OCI-M2 (cell line): Measurements from ENCODE around the gene NOC4L.
"Not testable (repeated sequence)": the region's sequence is repeated elsewhere in the genome, so short reads cannot be mapped to it uniquely, and the experiment has no call there.

ENCODE experiments used
- DNase-seq: peaks from one replicate; lab custom pipeline; 2025; ENCODE audit not compliant: unreplicated experiment; lab: John Stamatoyannopoulos, UW

The NOC4L gene

GRCh38 chr12:132123970-132124765 is 20.1 kb upstream of the NOC4L start:
- DNase-seq = no peak

- DNase-seq = no peak
These were observed 19.4 kb upstream of the NOC4L start for GRCh38 chr12:132124766-132125425.

- DNase-seq = no peak
These were observed 18.5 kb upstream of the NOC4L start for GRCh38 chr12:132125736-132126135.

- no peak for DNase-seq
These were observed 17.2 kb upstream of the NOC4L start for GRCh38 chr12:132127041-132127440.

GRCh38 chr12:132129007-132129406 is 15.2 kb upstream of the NOC4L start:
- no peak for DNase-seq

GRCh38 chr12:132130690-132131089 is 13.6 kb upstream of the NOC4L start:
- DNase-seq = no peak

- no peak for DNase-seq
These were observed 13.0 kb upstream of the NOC4L start for GRCh38 chr12:132131229-132131628.

GRCh38 chr12:132131952-132132351 is 12.3 kb upstream of the NOC4L start:
- DNase-seq = no peak

- no peak for DNase-seq
These were observed 11.4 kb upstream of the NOC4L start for GRCh38 chr12:132132609-132133430.

- DNase-seq = no peak
These were observed 10.2 kb upstream of the NOC4L start for GRCh38 chr12:132133952-132134652.

- DNase-seq = not testable (repeated sequence)
These were observed 9.5 kb upstream of the NOC4L start for GRCh38 chr12:132134653-132135183.

GRCh38 chr12:132136226-132136625 is 8.0 kb upstream of the NOC4L start:
- DNase-seq = not testable (repeated sequence)

GRCh38 chr12:132137483-132138125 is 6.7 kb upstream of the NOC4L start:
- DNase-seq = no peak

GRCh38 chr12:132138941-132139871 is 5.1 kb upstream of the NOC4L start:
- no peak for DNase-seq

GRCh38 chr12:132139912-132140311 is 4.3 kb upstream of the NOC4L start:
- no peak for DNase-seq

GRCh38 chr12:132140501-132140900 is 3.8 kb upstream of the NOC4L start:
- no peak for DNase-seq

- DNase-seq = no peak
These were observed 3.1 kb upstream of the NOC4L start for GRCh38 chr12:132140918-132141841.
